HTERT RPE-1 (cell line): Measurements from ENCODE around the gene SPECC1.

Experiments used
- in situ Hi-C: fragments of 300-500 bp; cut with MboI; formaldehyde crosslinking; loops from 4 replicates; pipeline ENCODE4 v1.14.3; 2020; ENCODE audit warnings: low sequenced_read_pairs

SPECC1 gene

GRCh38 chr17:20122254-20122879 is 113.2 kb downstream of the SPECC1 start:
- in situ Hi-C loops = loop anchor here (25.0 kb wide), 1 partner anchor 135 kb away; the partner anchor contains the start of gene AKAP10

GRCh38 chr17:20123209-20123608 is 114.0 kb downstream of the SPECC1 start:
- in situ Hi-C loops = loop anchor here (25.0 kb wide), 1 partner anchor 136 kb away; the partner anchor contains the start of gene AKAP10

GRCh38 chr17:20125724-20126123 is 116.6 kb downstream of the SPECC1 start:
- in situ Hi-C loops = no loop called here

- in situ Hi-C loops = no loop called here
Measured at GRCh38 chr17:20127360-20128035, 118.3 kb downstream of the SPECC1 start.

GRCh38 chr17:20128036-20128667 is 119.0 kb downstream of the SPECC1 start:
- in situ Hi-C loops = no loop called here

GRCh38 chr17:20133517-20133916 is 124.4 kb downstream of the SPECC1 start:
- in situ Hi-C loops = no loop called here

GRCh38 chr17:20141198-20141972 is 132.2 kb downstream of the SPECC1 start:
- in situ Hi-C loops = no loop called here

- in situ Hi-C loops = no loop called here
Measured at GRCh38 chr17:20142268-20142667, 133.1 kb downstream of the SPECC1 start.

- in situ Hi-C loops = no loop called here
Measured at GRCh38 chr17:20143740-20144139, 134.6 kb downstream of the SPECC1 start.

- in situ Hi-C loops = no loop called here
Measured at GRCh38 chr17:20145567-20145966, 136.4 kb downstream of the SPECC1 start.

- in situ Hi-C loops = no loop called here
Measured at GRCh38 chr17:20149251-20149650, 140.1 kb downstream of the SPECC1 start.

- in situ Hi-C loops = no loop called here
Measured at GRCh38 chr17:20151174-20151573, 142.0 kb downstream of the SPECC1 start.

- in situ Hi-C loops = no loop called here
Measured at GRCh38 chr17:20153231-20153630, 144.1 kb downstream of the SPECC1 start.

GRCh38 chr17:20154286-20155000 is 145.3 kb downstream of the SPECC1 start:
- in situ Hi-C loops = no loop called here

- in situ Hi-C loops = no loop called here
Measured at GRCh38 chr17:20155258-20156195, 146.4 kb downstream of the SPECC1 start.

- in situ Hi-C loops = no loop called here
Measured at GRCh38 chr17:20156196-20157000, 147.2 kb downstream of the SPECC1 start.

GRCh38 chr17:20157001-20157310 is 147.8 kb downstream of the SPECC1 start:
- in situ Hi-C loops = no loop called here

- in situ Hi-C loops = no loop called here
Measured at GRCh38 chr17:20158580-20158979, 149.4 kb downstream of the SPECC1 start.
